Erythroblast (primary cell): ENCODE results near the gene NXN.

Source experiments
- DNase-seq, 2 experiments: peaks; one replicate each; lab custom pipeline; 2025; lab: John Stamatoyannopoulos, UW
- GATA1 ChIP-seq: IDR thresholded peaks from 2 replicates; pipeline ENCODE4 v1.6.1; 2011; ENCODE audit warnings: low read depth, mild to moderate bottlenecking, control low read depth, low read length, moderate library complexity
- POLR2A ChIP-seq: IDR thresholded peaks from 2 replicates; pipeline ENCODE4 v1.6.1; 2011; ENCODE audit warnings: mild to moderate bottlenecking, low read length

The NXN gene

GRCh38 chr17:896953-897661, 82.5 kb downstream of the NXN start:
- no peak for TF ChIP-seq GATA1
- no peak for TF ChIP-seq POLR2A
- DNase-seq = no peak

- TF ChIP-seq GATA1 (no peak), POLR2A (no peak)
- no peak for DNase-seq
These were observed 83.1 kb downstream of the NXN start for GRCh38 chr17:896454-896853.

- DNase-seq = no peak
- TF ChIP-seq POLR2A (no peak), GATA1 (no peak)
These were observed 86.6 kb downstream of the NXN start for GRCh38 chr17:892958-893357.

- no peak for DNase-seq
These were observed 90.6 kb downstream of the NXN start for GRCh38 chr17:888998-889441.

GRCh38 chr17:887551-888209, 91.9 kb downstream of the NXN start:
- DNase-seq = no peak

More at GRCh38 chr17:888998-889441, 90.6 kb downstream of the NXN start:
- no peak for TF ChIP-seq POLR2A
- no peak for TF ChIP-seq GATA1

GRCh38 chr17:885971-886571, 93.5 kb downstream of the NXN start:
- TF ChIP-seq POLR2A (no peak), GATA1 (no peak)
- DNase-seq = no peak

More at GRCh38 chr17:887551-888209, 91.9 kb downstream of the NXN start:
- no peak for TF ChIP-seq POLR2A
- TF ChIP-seq GATA1 = no peak

GRCh38 chr17:883586-883962, 96.0 kb downstream of the NXN start:
- TF ChIP-seq GATA1 (no peak), POLR2A (no peak)
- no peak for DNase-seq

- TF ChIP-seq POLR2A (no peak), GATA1 (no peak)
- DNase-seq = no peak
These were observed 96.6 kb downstream of the NXN start for GRCh38 chr17:882827-883585.

- TF ChIP-seq GATA1 (no peak), POLR2A (no peak)
- no peak for DNase-seq
These were observed 97.8 kb downstream of the NXN start for GRCh38 chr17:881778-882177.

GRCh38 chr17:880443-881269, 98.9 kb downstream of the NXN start:
- TF ChIP-seq POLR2A (no peak), GATA1 (no peak)
- DNase-seq = no peak

GRCh38 chr17:879546-880442, 99.8 kb downstream of the NXN start:
- peak; percentile 77 to 81 for DNase-seq
- TF ChIP-seq POLR2A (no peak), GATA1 (no peak)

GRCh38 chr17:877630-878029, 101.9 kb downstream of the NXN start:
- no peak for TF ChIP-seq POLR2A
- TF ChIP-seq GATA1 = no peak
- DNase-seq = no peak
